OCI-LY3 (cell line): Measurements from ENCODE around the gene SLA2.
A peak's percentile ranks its signal among the peaks of the same experiment; 100 is the strongest.

Experiments
- H2AFZ ChIP-seq: fragments of 200-600, 300-600 bp; shearing (Covaris generic); 2 replicates; pipeline ENCODE4 v1.6.0; 2014; ENCODE audit warnings: antibody characterized with exemption, low read depth, low read length
- H3K27ac ChIP-seq: fragments of 200-600, 300-600 bp; sonication (generic); 2 replicates; pipeline ENCODE4 v1.5.1; 2014; ENCODE audit warnings: mild to moderate bottlenecking, low read length, moderate library complexity, mixed read lengths
- H3K27me3 ChIP-seq: fragments of 200-600, 300-600 bp; sonication (generic); 2 replicates; pipeline ENCODE4 v1.6.1; 2014; ENCODE audit warnings: low read depth, low read length, mixed read lengths
- H3K36me3 ChIP-seq: fragments of 200-600, 300-600 bp; sonication (generic); replicated peaks from 2 replicates; pipeline ENCODE3; 2014; ENCODE audit warnings: low read depth, low read length, mixed read lengths
- H3K4me1 ChIP-seq: fragments of 300-600, 200-600 bp; sonication (generic); 2 replicates; pipeline ENCODE4 v1.6.1; 2014; ENCODE audit warnings: low read length, mixed read lengths
- H3K4me2 ChIP-seq: fragments of 200-600, 300-600 bp; sonication (generic); 2 replicates; pipeline ENCODE4 v1.6.1; 2014; ENCODE audit warnings: low read length, mixed read lengths
- H3K4me3 ChIP-seq: fragments of 300-600, 200-600 bp; sonication (generic); 2 replicates; pipeline ENCODE4 v1.5.1; 2014; ENCODE audit warnings: antibody characterized with exemption, mild to moderate bottlenecking, low read length, moderate library complexity
- H3K79me2 ChIP-seq: fragments of 300-600, 200-600 bp; shearing (Covaris generic); 2 replicates; pipeline ENCODE4 v1.6.1; 2014; ENCODE audit warnings: mild to moderate bottlenecking, low read length, mixed read lengths
- H3K9ac ChIP-seq: fragments of 300-600, 200-600 bp; shearing (Covaris generic); 2 replicates; pipeline ENCODE4 v1.6.0; 2014; ENCODE audit warnings: mild to moderate bottlenecking, low read length, moderate library complexity
- H3K9me3 ChIP-seq: fragments of 200-600, 300-600 bp; shearing (Covaris generic); 2 replicates; pipeline ENCODE4 v1.6.1; 2014; ENCODE audit warnings: low read length, mixed read lengths; ENCODE audit not compliant: insufficient read depth
- H4K20me1 ChIP-seq: fragments of 200-600, 300-600 bp; sonication (generic); 2 replicates; pipeline ENCODE4 v1.6.1; 2016; ENCODE audit warnings: low read length, mixed read lengths; ENCODE audit not compliant: insufficient read depth
- CTCF ChIP-seq: fragments of 200-600, 300-600 bp; sonication (generic); IDR thresholded peaks from 2 replicates; pipeline ENCODE4 v1.5.1; 2014; ENCODE audit warnings: antibody characterized with exemption, low read length, low read depth
- EZH2phosphoT487 ChIP-seq: fragments of 200-600 bp; shearing (Covaris generic); IDR thresholded peaks from 2 replicates; pipeline ENCODE4 v1.6.1; 2018; ENCODE audit warnings: antibody characterized with exemption, mixed run types, low read depth

Gene SLA2

GRCh38 chr20:36573103-36573797 is 72.7 kb downstream of the SLA2 start, which contains the start of gene TGIF2:
TSS of gene TGIF2 (plus strand) at chr20:36573597. CDS start at chr20:36578775, 5,178 bp downstream.
- H3K27ac ChIP-seq, result peak within 1 kb of the TSS; percentile 84
- H3K79me2 ChIP-seq, result peaks cover 48% of the 10 kb centered on the region

GRCh38 chr20:36572701-36573102 is 73.3 kb downstream of the SLA2 start:
- Histone ChIP-seq H3K79me2 (peaks cover 43% of the 10 kb centered on the region), H3K27ac (peak overlapping the region; percentile 52), H3K4me3 (peak overlapping the region; percentile 81), H4K20me1 (peaks cover 23% of the 10 kb centered on the region), H3K4me1 (peaks cover 13% of the 10 kb centered on the region), H3K9ac (peak overlapping the region; percentile 84), H3K27me3 (no peaks in the 10 kb centered on the region), H3K9me3 (no peaks in the 10 kb centered on the region), H3K4me2 (peak overlapping the region; percentile 82), H2AFZ (peak overlapping the region; percentile 55; the same call in 1 of the 2 replicates), H3K36me3 (peaks cover 10% of the 10 kb centered on the region)
- no peak for TF ChIP-seq CTCF

More at GRCh38 chr20:36573103-36573797, 72.7 kb downstream of the SLA2 start, which contains the start of gene TGIF2:
- H3K9ac ChIP-seq, result peak within 1 kb of the TSS; percentile 99
- H3K4me3 ChIP-seq, result peak within 1 kb of the TSS; percentile 95
- H3K4me2 ChIP-seq, result peak within 1 kb of the TSS; percentile 85
- H3K9me3 ChIP-seq, result no peaks in the 10 kb centered on the region
- peaks cover 13% of the 10 kb centered on the region for H3K4me1 ChIP-seq
- H3K27me3 ChIP-seq, result no peaks in the 10 kb centered on the region
- TF ChIP-seq EZH2phosphoT487 (no peak), CTCF (no peak)
- peak within 1 kb of the TSS; percentile 55; the same call in 1 of the 2 replicates for H2AFZ ChIP-seq
- H3K36me3 ChIP-seq, result peaks cover 14% of the 10 kb centered on the region
- H4K20me1 ChIP-seq, result peaks cover 29% of the 10 kb centered on the region

- Histone ChIP-seq H3K27ac (no peak overlapping the region), H4K20me1 (peaks cover 21% of the 10 kb centered on the region), H3K4me3 (peak overlapping the region; percentile 81), H2AFZ (no peak overlapping the region; the same call in 1 of the 2 replicates), H3K9me3 (no peaks in the 10 kb centered on the region), H3K9ac (peak overlapping the region; percentile 84), H3K79me2 (peaks cover 34% of the 10 kb centered on the region), H3K27me3 (no peaks in the 10 kb centered on the region), H3K4me2 (peak overlapping the region; percentile 82), H3K4me1 (peaks cover 13% of the 10 kb centered on the region), H3K36me3 (peaks cover 9% of the 10 kb centered on the region)
- TF ChIP-seq EZH2phosphoT487 (no peak), CTCF (no peak)
These were observed 74.2 kb downstream of the SLA2 start for GRCh38 chr20:36571564-36572504.

- peaks cover 8% of the 10 kb centered on the region; the same call in 1 of the 2 replicates for H3K9me3 ChIP-seq
- TF ChIP-seq CTCF (no peak), EZH2phosphoT487 (no peak)
- H2AFZ ChIP-seq, result no peak overlapping the region
- no peak overlapping the region for H3K27ac ChIP-seq
- no peak overlapping the region for H3K4me2 ChIP-seq
- H3K9ac ChIP-seq, result no peak overlapping the region
- peaks cover 8% of the 10 kb centered on the region for H3K36me3 ChIP-seq
- no peak overlapping the region for H3K4me3 ChIP-seq
- peaks cover 8% of the 10 kb centered on the region for H3K4me1 ChIP-seq
- peaks cover 15% of the 10 kb centered on the region for H3K79me2 ChIP-seq
- no peaks in the 10 kb centered on the region for H3K27me3 ChIP-seq
- peaks cover 2% of the 10 kb centered on the region for H4K20me1 ChIP-seq
These were observed 76.1 kb downstream of the SLA2 start for GRCh38 chr20:36569847-36570429.
